ENCODE data around the gene TBX10.

- TF ChIP-seq CTCF (IDR thresholded peaks at IDR 0.05 in 2 of 3, conservative IDR thresholded peaks at IDR 0.05 in 1 of 3; ENCODE audit: borderline replicate concordance in 1 of 3, insufficient read depth in 1 of 3, low read depth in 2 of 3, low read length in 2 of 3) (no peak), YY1 (IDR thresholded peaks at IDR 0.05; ENCODE audit: extremely low read depth, insufficient replicate concordance, low read depth, low read length) (no peak), MAX (IDR thresholded peaks at IDR 0.05) (no peak), EZH2 (IDR thresholded peaks at IDR 0.05) (no peak), EGR1 (IDR thresholded peaks at IDR 0.05; ENCODE audit: low read depth) (no peak), SP1 (IDR thresholded peaks at IDR 0.05; ENCODE audit: low read depth) (no peak), POLR2A (IDR thresholded peaks at IDR 0.05; ENCODE audit: borderline replicate concordance, extremely low read depth, insufficient read depth, insufficient read length) (no peak), EZH2phosphoT487 (IDR thresholded peaks at IDR 0.05; ENCODE audit: borderline replicate concordance) (no peak), TCF7L2 (IDR thresholded peaks at IDR 0.05; ENCODE audit: borderline replicate concordance, extremely low read depth, insufficient read depth, insufficient read length) (no peak), ELF1 (IDR thresholded peaks at IDR 0.05; ENCODE audit: borderline replicate concordance, low read depth) (no peak)
- TF ChIP-seq, protein P1, sequence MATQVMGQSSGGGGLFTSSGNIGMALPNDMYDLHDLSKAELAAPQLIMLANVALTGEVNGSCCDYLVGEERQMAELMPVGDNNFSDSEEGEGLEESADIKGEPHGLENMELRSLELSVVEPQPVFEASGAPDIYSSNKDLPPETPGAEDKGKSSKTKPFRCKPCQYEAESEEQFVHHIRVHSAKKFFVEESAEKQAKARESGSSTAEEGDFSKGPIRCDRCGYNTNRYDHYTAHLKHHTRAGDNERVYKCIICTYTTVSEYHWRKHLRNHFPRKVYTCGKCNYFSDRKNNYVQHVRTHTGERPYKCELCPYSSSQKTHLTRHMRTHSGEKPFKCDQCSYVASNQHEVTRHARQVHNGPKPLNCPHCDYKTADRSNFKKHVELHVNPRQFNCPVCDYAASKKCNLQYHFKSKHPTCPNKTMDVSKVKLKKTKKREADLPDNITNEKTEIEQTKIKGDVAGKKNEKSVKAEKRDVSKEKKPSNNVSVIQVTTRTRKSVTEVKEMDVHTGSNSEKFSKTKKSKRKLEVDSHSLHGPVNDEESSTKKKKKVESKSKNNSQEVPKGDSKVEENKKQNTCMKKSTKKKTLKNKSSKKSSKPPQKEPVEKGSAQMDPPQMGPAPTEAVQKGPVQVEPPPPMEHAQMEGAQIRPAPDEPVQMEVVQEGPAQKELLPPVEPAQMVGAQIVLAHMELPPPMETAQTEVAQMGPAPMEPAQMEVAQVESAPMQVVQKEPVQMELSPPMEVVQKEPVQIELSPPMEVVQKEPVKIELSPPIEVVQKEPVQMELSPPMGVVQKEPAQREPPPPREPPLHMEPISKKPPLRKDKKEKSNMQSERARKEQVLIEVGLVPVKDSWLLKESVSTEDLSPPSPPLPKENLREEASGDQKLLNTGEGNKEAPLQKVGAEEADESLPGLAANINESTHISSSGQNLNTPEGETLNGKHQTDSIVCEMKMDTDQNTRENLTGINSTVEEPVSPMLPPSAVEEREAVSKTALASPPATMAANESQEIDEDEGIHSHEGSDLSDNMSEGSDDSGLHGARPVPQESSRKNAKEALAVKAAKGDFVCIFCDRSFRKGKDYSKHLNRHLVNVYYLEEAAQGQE (IDR thresholded peaks at IDR 0.05; ENCODE audit: low read depth), result no peak
- TF ChIP-seq, protein P2, sequence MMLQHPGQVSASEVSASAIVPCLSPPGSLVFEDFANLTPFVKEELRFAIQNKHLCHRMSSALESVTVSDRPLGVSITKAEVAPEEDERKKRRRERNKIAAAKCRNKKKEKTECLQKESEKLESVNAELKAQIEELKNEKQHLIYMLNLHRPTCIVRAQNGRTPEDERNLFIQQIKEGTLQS (IDR thresholded peaks at IDR 0.05), result no peak
These were observed 11.5 kb downstream of the TBX10 start for GRCh38 chr11:67627812-67628624.

All from HCT116 (cell line).